GM12878 (cell line): ENCODE data around the gene ASIC4. TPM values are rescaled to one million over a fixed set of nuclear protein-coding genes. Genes with fewer than 3 reads are reported as not detected.

Source experiments
- ATAC-seq: fragments of 200-7000 bp; cut with Tn5 transposase; 3 replicates; pipeline ENCODE4 v1.9.1; 2020; ENCODE audit warnings: mild to moderate bottlenecking, moderate library complexity
- BruUV-seq: library from RNA; stranded (reverse); fragments of 400-500 nt; replicated peaks from 2 replicates; lab custom pipeline; 2021; lab: Mats Ljungman, UMichigan
- CTCF ChIA-PET: fragments of 300-600 bp; sonication (Branson Sonifier 250); formaldehyde crosslinking; extraction: SDS; loops from one replicate; lab custom pipeline; 2021; ENCODE audit warnings: inconsistent platforms; lab: Yijun Ruan, JAX
- POLR2A ChIA-PET: fragments of 350-600 bp; formaldehyde crosslinking; extraction: SDS; loops from one replicate; lab custom pipeline; 2021; ENCODE audit warnings: inconsistent platforms; lab: Charles Lee
- RAD21 ChIA-PET: fragments of 300-600 bp; sonication (Branson Sonifier 250); formaldehyde crosslinking; loops from one replicate; lab custom pipeline; 2023; ENCODE audit warnings: antibody characterized with exemption; ENCODE audit not compliant: unreplicated experiment; lab: Charles Lee
- SMC1A ChIA-PET: fragments of 300-600 bp; sonication (Branson Sonifier 250); formaldehyde crosslinking; loops from one replicate; lab custom pipeline; 2023; ENCODE audit not compliant: unreplicated experiment, uncharacterized antibody; lab: Charles Lee
- DNase-seq: peaks from one replicate; pipeline ENCODE4 v3.0.0-alpha.2; 2011; ENCODE audit warnings: low read depth, low spot score
- FAIRE-seq: peaks from 3 replicates; lab custom pipeline; 2011; peaks lifted over from hg19 to GRCh38; lab: Jason Lieb, UNC
- H2AFZ ChIP-seq: 2 replicates; pipeline ENCODE4 v1.6.0; 2011; ENCODE audit warnings: low read depth, low read length, control low read depth; ENCODE audit not compliant: control insufficient read depth
- H3K27ac ChIP-seq: 2 replicates; pipeline ENCODE4 v1.5.1; 2011; ENCODE audit warnings: control low read depth; ENCODE audit not compliant: control insufficient read depth, insufficient read depth
- H3K27me3 ChIP-seq, 2 experiments: replicated peaks in 1 of 2; 2 replicates each; pipeline versions ENCODE4 v1.6.0 to v1.6.1; 2011; ENCODE audit warnings: low read length in 1 of 2; ENCODE audit not compliant: control insufficient read depth in 2 of 2, insufficient read depth in 2 of 2
- H3K36me3 ChIP-seq, 2 experiments: 2 replicates each; pipeline ENCODE4 v1.5.1; 2011; ENCODE audit warnings: low read length in 1 of 2; ENCODE audit not compliant: control insufficient read depth in 2 of 2, insufficient read depth in 2 of 2
- H3K4me1 ChIP-seq: 2 replicates; pipeline ENCODE4 v1.6.1; 2011; ENCODE audit warnings: mild to moderate bottlenecking, low read length, moderate library complexity, mixed read lengths; ENCODE audit not compliant: control insufficient read depth, insufficient read depth
- H3K4me2 ChIP-seq: 2 replicates; pipeline ENCODE4 v1.6.0; 2011; ENCODE audit warnings: control low read depth; ENCODE audit not compliant: control insufficient read depth, insufficient read depth
- H3K4me3 ChIP-seq: fragments of 200-600 bp; sonication (generic); 2 replicates; pipeline ENCODE4 v1.5.1; 2016
- H3K79me2 ChIP-seq: 2 replicates; pipeline ENCODE4 v1.6.0; 2011; ENCODE audit warnings: low read length; ENCODE audit not compliant: control insufficient read depth, insufficient read depth
- H3K9ac ChIP-seq: 2 replicates; pipeline ENCODE4 v1.8.0; 2011; ENCODE audit warnings: low read length, control low read depth, mixed read lengths; ENCODE audit not compliant: control insufficient read depth, insufficient read depth
- H3K9me3 ChIP-seq: replicated peaks from 3 replicates; pipeline ENCODE4 v1.5.1; 2011; ENCODE audit warnings: mild to moderate bottlenecking, low read length; ENCODE audit not compliant: control insufficient read depth, insufficient read depth
- H4K20me1 ChIP-seq: 2 replicates; pipeline ENCODE4 v1.6.0; 2011; ENCODE audit not compliant: control insufficient read depth, insufficient read depth
- CHD1 ChIP-seq: IDR thresholded peaks from 2 replicates; pipeline ENCODE4 v1.6.1; 2012; ENCODE audit warnings: low read depth, low read length, improper control_type of control experiment
- ESRRA ChIP-seq: IDR thresholded peaks from 2 replicates; pipeline ENCODE4 v1.6.1; 2012; ENCODE audit warnings: mild to moderate bottlenecking, low read length, improper control_type of control experiment
- NR2F1 ChIP-seq: fragments of 450-650 bp; conservative IDR thresholded peaks from 2 replicates; pipeline ENCODE4 v1.6.1; 2017; ENCODE audit warnings: mild to moderate bottlenecking
- NRF1 ChIP-seq: conservative IDR thresholded peaks from 2 replicates; pipeline ENCODE4 v1.6.1; 2011; ENCODE audit warnings: mild to moderate bottlenecking, low read depth, low read length, improper control_type of control experiment
- SIN3A ChIP-seq: IDR thresholded peaks from 2 replicates; pipeline ENCODE4 v1.6.1; 2012; ENCODE audit warnings: low read depth, low read length, improper control_type of control experiment
- WGBS: methylation state at CpG from one replicate; pipeline ENCODE4 v1.1.6; 2016; ENCODE audit warnings: low lambda C conversion rate; ENCODE audit not compliant: insufficient replicate concordance, insufficient coverage; ENCODE audit errors: missing lambda C conversion rate; 5-methylcytosine and 5-hydroxymethylcytosine counted together
- in situ Hi-C: fragments of 300-500 bp; cut with MboI; formaldehyde crosslinking; loops from 9 replicates; pipeline ENCODE4 v1.14.3; 2018; ENCODE audit warnings: mixed read lengths
- intact Hi-C: fragments of 100-400 bp; cut with micrococcal nuclease; formaldehyde crosslinking; loops from one replicate; pipeline ENCODE4 v1.14.2; 2022; ENCODE audit not compliant: unreplicated experiment
- polyA plus RNA-seq, 11 experiments: library from polyadenylated mRNA; depleted of rRNA in 4 of 11; unstranded in 6 of 11; stranded (reverse) in 5 of 11; fragments of >200 nt; fragmentation: Nextera tagmentation in 4 of 11; fragmentation: Illumina TruSeq in 1 of 11; extraction: Ambion mirVana in 4 of 11; extraction: Trizol in 1 of 11; gene quantifications; 1 replicate in 1 of 11; 2 replicates in 10 of 11; pipeline versions ENCODE4 v1.2.1 to v1.2.3, GENCODE V29; 2011 to 2016; ENCODE audit warnings: inconsistent platforms in 2 of 11, missing spikeins in 2 of 11, low read depth in 1 of 11
- total RNA-seq, 4 experiments: library from RNA; depleted of rRNA in 3 of 4; stranded (reverse); fragments of >200 nt in 3 of 4; fragmentation: Illumina TruSeq in 1 of 4; extraction: Trizol in 1 of 4; gene quantifications; 2 replicates each; pipeline versions ENCODE4 v1.2.1 to v1.2.3, GENCODE V29; 2013 to 2021
- TF ChIP-seq, protein P1 (sequence below): IDR thresholded peaks from 2 replicates; pipeline ENCODE4 v1.6.1; 2011; ENCODE audit warnings: low read depth, low read length, improper control_type of control experiment, borderline replicate concordance
- TF ChIP-seq, protein P2 (sequence below): fragments of 450-650 bp; IDR thresholded peaks from 2 replicates; pipeline ENCODE4 v1.6.1; 2017; ENCODE audit warnings: low read depth, mild to moderate bottlenecking, moderate library complexity
- TF ChIP-seq, protein P3 (sequence below): fragments of 450-650 bp; IDR thresholded peaks from 2 replicates; pipeline ENCODE4 v1.6.1; 2016; ENCODE audit warnings: mild to moderate bottlenecking

The ASIC4 gene
- total and polyA plus RNA-seq, 10 of the 15 experiments (the other 5 are each of a cell fraction or from before 2014, with no cell fraction given): 0.01 TPM; not detected in 9

DNA sequence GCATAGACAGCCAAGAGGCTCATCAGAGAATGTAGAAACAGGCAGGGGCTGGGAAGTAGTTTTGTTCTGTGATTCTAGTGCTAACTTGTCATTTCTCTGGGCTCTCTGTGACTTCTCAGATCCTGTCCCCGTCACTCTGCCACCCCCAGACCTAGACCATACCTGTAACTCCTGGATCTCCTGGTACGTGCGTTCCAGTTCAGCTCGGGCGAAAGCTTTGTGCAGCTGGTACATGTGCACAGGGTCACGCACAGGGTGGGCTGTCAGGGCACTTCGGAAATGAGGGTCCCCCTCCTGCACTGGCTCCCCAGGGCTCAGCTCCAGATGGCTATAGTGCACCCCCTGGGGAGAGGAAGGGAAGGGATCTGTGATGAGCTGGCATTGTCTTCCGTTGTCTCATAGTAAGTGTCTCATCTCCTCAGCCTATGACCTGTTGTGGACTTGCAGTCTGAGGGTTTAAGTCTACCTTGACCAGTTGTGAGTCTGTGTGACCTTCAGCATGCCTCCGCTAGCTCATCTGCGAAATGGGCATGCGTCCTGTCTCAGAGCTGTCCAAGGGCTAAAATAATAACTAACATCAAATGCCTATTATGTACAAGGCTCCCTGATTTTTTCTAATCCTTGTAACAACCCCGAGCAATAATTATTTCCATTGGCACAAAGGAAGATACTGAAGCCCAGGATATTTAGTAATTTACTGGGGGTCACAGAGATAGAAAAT lies 26.7 kb downstream of the ASIC4 start:
- DNase-seq: no peak
- H3K9ac ChIP-seq: no peak overlapping the region
- no peak overlapping the region for H2AFZ ChIP-seq
- H3K27ac ChIP-seq: no peak overlapping the region
- in situ Hi-C loops: loop anchor here (5.0 kb wide), 1 partner anchor 146 kb away; no protein-coding TSS in a partner anchor
- H3K4me1 ChIP-seq: peaks cover 3% of the 10 kb centered on the region; the same call in 1 of the 2 replicates
- no peak for ATAC-seq
- H3K27me3 ChIP-seq: peaks cover 0 to 7% of the 10 kb centered on the region in 2 experiments; a peak in 2 of 4 replicates
- H3K9me3 ChIP-seq: no peaks in the 10 kb centered on the region
- POLR2A ChIA-PET: no interaction called here
- WGBS: 72% methylated on average over 12 of the region's 12 CpGs
- intact Hi-C loops: loop anchor here (1.0 to 2.0 kb wide), 3 partner anchors 58 to 148 kb away; no protein-coding TSS in a partner anchor
- peak overlapping the region; percentile 81; the same call in 1 of the 2 replicates for H3K4me2 ChIP-seq
- FAIRE-seq: no peak
- H4K20me1 ChIP-seq: no peaks in the 10 kb centered on the region; the same call in 1 of the 2 replicates
- CTCF ChIA-PET: interaction anchor here (0.6 to 4.6 kb wide), 25 partner anchors 9 to 365 kb away, joined by 3 to 68 read pairs (median 4); partner anchors contain the start of genes GMPPA and STK11IP
- SMC1A ChIA-PET: interaction anchor here (0.6 to 2.5 kb wide), 4 partner anchors 88 to 151 kb away, joined by 3 to 17 read pairs (median 8); no protein-coding TSS in a partner anchor
- no peaks in the 10 kb centered on the region; a peak in 1 of 4 replicates for H3K36me3 ChIP-seq
- BruUV-seq: TSS peak; percentile 55
- TF ChIP-seq CHD1: no peak
- TF ChIP-seq ESRRA: peak; percentile 6; the same call in 1 of the 2 replicates
- TF ChIP-seq, all 136 proteins: peak for 1
- RAD21 ChIA-PET: interaction anchor here (0.7 to 3.7 kb wide), 7 partner anchors 10 to 149 kb away, joined by 3 to 25 read pairs (median 4); partner anchors contain the start of gene STK11IP
- no peak overlapping the region for H3K4me3 ChIP-seq
- H3K79me2 ChIP-seq: no peaks in the 10 kb centered on the region

DNA sequence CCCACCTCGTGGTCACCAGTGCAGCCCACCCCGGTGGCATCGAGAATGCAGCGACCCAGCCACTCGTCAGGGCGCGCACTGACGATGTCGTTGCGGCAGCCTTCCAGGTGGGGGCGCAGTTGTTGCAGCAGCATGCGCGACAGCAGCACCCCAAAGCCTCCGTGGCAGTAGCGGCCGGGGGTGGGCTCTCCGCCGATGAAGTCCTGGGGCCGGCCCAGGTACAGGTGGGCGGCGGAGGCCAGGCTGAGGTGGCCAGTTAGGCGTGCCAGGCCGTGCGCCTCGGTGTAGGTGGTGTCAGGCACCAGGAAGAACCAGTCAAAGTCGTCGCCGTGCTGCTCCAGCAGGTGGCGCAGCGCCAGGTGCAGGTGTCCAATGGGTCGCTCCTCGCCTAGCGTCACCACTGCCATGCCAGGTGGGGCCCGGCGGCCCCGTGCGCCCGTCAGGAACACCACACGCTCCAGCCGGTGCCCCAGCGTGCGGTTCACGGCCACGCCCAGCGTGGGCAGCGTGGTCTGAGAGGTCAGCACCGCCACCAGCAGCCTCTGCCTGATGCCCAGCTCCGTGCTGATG lies 27.4 kb downstream of the ASIC4 start:
- Histone ChIP-seq H3K9ac (no peak overlapping the region; the same call in 1 of the 2 replicates), H3K27ac (no peak overlapping the region), H3K4me3 (peak overlapping the region; percentile 42; the same call in 1 of the 2 replicates), H3K79me2 (no peaks in the 10 kb centered on the region), H3K36me3 (no peaks in the 10 kb centered on the region; a peak in 1 of 4 replicates), H3K9me3 (no peaks in the 10 kb centered on the region), H3K4me1 (peaks cover 3% of the 10 kb centered on the region; the same call in 1 of the 2 replicates), H4K20me1 (no peaks in the 10 kb centered on the region; the same call in 1 of the 2 replicates), H3K27me3 (peaks cover 0 to 7% of the 10 kb centered on the region in 2 experiments; a peak in 2 of 4 replicates), H2AFZ (peak overlapping the region; percentile 83), H3K4me2 (peak overlapping the region; percentile 81)
- peak; percentile 91 for FAIRE-seq
- 4% methylated on average over 44 of the region's 48 CpGs for WGBS
- CTCF ChIA-PET: interaction anchor here (0.6 to 4.6 kb wide), 25 partner anchors 11 to 366 kb away, joined by 3 to 68 read pairs (median 4); partner anchors contain the start of genes GMPPA and STK11IP
- in situ Hi-C loops (loop anchor here (5.0 kb wide), 1 partner anchor 146 kb away; no protein-coding TSS in a partner anchor), intact Hi-C loops (loop anchor here (1.0 to 2.0 kb wide), 3 partner anchors 57 to 148 kb away; no protein-coding TSS in a partner anchor)
- peak; percentile 46 for DNase-seq
- SMC1A ChIA-PET: interaction anchor here (0.8 to 2.5 kb wide), 3 partner anchors 101 to 151 kb away, joined by 4 to 17 read pairs (median 12); no protein-coding TSS in a partner anchor
- peak; percentile 73 for ATAC-seq
- POLR2A ChIA-PET: interaction anchor here (1.0 kb wide), 1 partner anchor 153 kb away, joined by 3 read pairs; no protein-coding TSS in a partner anchor
- no TSS peak for BruUV-seq
- RAD21 ChIA-PET: interaction anchor here (0.7 to 3.7 kb wide), 7 partner anchors 9 to 148 kb away, joined by 3 to 25 read pairs (median 4); partner anchors contain the start of genes GMPPA and STK11IP
- TF ChIP-seq, protein P1, sequence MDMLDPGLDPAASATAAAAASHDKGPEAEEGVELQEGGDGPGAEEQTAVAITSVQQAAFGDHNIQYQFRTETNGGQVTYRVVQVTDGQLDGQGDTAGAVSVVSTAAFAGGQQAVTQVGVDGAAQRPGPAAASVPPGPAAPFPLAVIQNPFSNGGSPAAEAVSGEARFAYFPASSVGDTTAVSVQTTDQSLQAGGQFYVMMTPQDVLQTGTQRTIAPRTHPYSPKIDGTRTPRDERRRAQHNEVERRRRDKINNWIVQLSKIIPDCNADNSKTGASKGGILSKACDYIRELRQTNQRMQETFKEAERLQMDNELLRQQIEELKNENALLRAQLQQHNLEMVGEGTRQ: no peak
- TF ChIP-seq, protein P2, sequence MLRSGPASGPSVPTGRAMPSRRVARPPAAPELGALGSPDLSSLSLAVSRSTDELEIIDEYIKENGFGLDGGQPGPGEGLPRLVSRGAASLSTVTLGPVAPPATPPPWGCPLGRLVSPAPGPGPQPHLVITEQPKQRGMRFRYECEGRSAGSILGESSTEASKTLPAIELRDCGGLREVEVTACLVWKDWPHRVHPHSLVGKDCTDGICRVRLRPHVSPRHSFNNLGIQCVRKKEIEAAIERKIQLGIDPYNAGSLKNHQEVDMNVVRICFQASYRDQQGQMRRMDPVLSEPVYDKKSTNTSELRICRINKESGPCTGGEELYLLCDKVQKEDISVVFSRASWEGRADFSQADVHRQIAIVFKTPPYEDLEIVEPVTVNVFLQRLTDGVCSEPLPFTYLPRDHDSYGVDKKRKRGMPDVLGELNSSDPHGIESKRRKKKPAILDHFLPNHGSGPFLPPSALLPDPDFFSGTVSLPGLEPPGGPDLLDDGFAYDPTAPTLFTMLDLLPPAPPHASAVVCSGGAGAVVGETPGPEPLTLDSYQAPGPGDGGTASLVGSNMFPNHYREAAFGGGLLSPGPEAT: no peak
- TF ChIP-seq, protein P3, sequence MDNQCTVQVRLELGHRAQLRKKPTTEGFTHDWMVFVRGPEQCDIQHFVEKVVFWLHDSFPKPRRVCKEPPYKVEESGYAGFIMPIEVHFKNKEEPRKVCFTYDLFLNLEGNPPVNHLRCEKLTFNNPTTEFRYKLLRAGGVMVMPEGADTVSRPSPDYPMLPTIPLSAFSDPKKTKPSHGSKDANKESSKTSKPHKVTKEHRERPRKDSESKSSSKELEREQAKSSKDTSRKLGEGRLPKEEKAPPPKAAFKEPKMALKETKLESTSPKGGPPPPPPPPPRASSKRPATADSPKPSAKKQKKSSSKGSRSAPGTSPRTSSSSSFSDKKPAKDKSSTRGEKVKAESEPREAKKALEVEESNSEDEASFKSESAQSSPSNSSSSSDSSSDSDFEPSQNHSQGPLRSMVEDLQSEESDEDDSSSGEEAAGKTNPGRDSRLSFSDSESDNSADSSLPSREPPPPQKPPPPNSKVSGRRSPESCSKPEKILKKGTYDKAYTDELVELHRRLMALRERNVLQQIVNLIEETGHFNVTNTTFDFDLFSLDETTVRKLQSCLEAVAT: no peak
- TF ChIP-seq NR2F1 (peak; percentile 37; the same call in 1 of the 2 replicates), SIN3A (no peak), NRF1 (no peak)
